GM23338 (cell line): ENCODE data around the gene VPS13A.

Experiments
- EZH2 ChIP-seq: fragments of 200-600 bp; sonication (generic); IDR thresholded peaks from one replicate; pipeline ENCODE4 v1.8.0; 2017; ENCODE audit warnings: antibody characterized with exemption, mild to moderate bottlenecking, low read depth; ENCODE audit not compliant: unreplicated experiment
- TF ChIP-seq, protein P1 (sequence below), 2 experiments: fragments of 200-600 bp in 1 of 2; sonication (generic) in 1 of 2; conservative IDR thresholded peaks; 2 replicates each; pipeline versions ENCODE4 v1.5.1 to v1.6.1; 2016 to 2017; ENCODE audit warnings: antibody characterized with exemption in 2 of 2, low read depth in 2 of 2, mild to moderate bottlenecking in 2 of 2, moderate library complexity in 1 of 2
- TF ChIP-seq, protein P2 (sequence below): IDR thresholded peaks from one replicate; pipeline ENCODE4 v1.6.1; 2018; ENCODE audit warnings: antibody characterized with exemption; ENCODE audit not compliant: unreplicated experiment

DNA sequence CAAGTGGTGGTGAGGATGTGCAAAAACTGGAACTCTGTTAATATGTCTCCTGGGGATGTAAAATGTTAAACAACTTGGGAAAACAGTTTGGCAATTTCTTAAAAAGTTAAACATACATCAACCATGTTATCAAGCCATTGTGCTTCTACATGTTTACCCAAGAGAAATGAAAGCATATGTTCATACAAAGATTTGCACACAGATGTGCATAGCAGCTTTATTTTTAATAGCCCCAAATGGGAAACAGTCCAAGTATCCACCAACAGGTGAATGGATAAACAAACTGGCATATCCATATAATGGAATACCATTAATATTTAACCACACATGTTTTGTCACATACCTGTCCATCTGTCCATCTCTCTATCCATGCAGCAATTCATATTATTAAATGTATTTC lies 6.2 kb downstream of the VPS13A start:
- TF ChIP-seq, protein P1, sequence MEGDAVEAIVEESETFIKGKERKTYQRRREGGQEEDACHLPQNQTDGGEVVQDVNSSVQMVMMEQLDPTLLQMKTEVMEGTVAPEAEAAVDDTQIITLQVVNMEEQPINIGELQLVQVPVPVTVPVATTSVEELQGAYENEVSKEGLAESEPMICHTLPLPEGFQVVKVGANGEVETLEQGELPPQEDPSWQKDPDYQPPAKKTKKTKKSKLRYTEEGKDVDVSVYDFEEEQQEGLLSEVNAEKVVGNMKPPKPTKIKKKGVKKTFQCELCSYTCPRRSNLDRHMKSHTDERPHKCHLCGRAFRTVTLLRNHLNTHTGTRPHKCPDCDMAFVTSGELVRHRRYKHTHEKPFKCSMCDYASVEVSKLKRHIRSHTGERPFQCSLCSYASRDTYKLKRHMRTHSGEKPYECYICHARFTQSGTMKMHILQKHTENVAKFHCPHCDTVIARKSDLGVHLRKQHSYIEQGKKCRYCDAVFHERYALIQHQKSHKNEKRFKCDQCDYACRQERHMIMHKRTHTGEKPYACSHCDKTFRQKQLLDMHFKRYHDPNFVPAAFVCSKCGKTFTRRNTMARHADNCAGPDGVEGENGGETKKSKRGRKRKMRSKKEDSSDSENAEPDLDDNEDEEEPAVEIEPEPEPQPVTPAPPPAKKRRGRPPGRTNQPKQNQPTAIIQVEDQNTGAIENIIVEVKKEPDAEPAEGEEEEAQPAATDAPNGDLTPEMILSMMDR (conservative IDR thresholded peaks at IDR 0.05; ENCODE audit: low read depth in 2 of 2) = no peak
- TF ChIP-seq EZH2 = no peak
- TF ChIP-seq, protein P2, sequence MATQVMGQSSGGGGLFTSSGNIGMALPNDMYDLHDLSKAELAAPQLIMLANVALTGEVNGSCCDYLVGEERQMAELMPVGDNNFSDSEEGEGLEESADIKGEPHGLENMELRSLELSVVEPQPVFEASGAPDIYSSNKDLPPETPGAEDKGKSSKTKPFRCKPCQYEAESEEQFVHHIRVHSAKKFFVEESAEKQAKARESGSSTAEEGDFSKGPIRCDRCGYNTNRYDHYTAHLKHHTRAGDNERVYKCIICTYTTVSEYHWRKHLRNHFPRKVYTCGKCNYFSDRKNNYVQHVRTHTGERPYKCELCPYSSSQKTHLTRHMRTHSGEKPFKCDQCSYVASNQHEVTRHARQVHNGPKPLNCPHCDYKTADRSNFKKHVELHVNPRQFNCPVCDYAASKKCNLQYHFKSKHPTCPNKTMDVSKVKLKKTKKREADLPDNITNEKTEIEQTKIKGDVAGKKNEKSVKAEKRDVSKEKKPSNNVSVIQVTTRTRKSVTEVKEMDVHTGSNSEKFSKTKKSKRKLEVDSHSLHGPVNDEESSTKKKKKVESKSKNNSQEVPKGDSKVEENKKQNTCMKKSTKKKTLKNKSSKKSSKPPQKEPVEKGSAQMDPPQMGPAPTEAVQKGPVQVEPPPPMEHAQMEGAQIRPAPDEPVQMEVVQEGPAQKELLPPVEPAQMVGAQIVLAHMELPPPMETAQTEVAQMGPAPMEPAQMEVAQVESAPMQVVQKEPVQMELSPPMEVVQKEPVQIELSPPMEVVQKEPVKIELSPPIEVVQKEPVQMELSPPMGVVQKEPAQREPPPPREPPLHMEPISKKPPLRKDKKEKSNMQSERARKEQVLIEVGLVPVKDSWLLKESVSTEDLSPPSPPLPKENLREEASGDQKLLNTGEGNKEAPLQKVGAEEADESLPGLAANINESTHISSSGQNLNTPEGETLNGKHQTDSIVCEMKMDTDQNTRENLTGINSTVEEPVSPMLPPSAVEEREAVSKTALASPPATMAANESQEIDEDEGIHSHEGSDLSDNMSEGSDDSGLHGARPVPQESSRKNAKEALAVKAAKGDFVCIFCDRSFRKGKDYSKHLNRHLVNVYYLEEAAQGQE = no peak
